ENCODE results near the gene PLXNB2.

Gene PLXNB2

DNA sequence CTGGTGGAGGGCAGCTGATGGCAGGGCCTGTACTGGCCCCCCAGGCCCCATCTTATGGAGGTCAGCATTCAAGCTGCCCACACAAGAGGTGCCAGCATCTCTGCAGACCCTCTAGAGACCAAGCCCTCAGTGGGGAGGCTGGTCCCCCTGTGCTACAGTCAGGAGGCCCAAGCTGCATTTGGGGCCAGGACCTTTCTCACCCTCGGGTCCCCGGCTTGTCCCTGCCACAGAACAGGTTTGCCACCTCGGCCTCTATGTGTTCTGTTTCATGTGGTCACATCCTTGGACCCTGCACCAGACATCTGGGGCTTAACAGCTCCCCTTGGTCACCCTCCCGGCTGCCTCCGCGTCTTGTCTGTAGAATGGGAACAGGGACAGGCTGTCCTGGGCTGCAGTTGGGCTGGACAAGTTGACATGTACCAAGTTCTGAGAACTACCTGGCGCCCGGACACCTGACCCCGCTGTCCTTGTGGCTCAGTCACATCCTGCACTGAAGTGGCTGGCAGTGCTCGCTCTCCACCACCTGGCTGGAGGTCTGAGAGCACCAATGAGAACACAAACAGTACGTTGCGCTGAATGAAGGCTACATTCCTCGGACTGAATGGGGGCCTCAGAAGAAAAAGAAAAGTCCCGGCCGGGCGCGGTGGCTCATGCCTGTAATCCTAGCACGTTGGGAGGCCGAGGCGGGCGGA, 2.7 kb upstream of the PLXNB2 start:
- H3K9me3 Mint-ChIP-seq: no peaks in the 10 kb centered on the region
- no peaks in the 10 kb centered on the region for H3K36me3 Mint-ChIP-seq
- ATAC-seq (replicated peaks) (no peak), DNase-seq (no peak)
- H3K4me3 Mint-ChIP-seq: no peak overlapping the region
- H3K27ac Mint-ChIP-seq: no peak overlapping the region
- H3K27me3 Mint-ChIP-seq: peaks cover 0 to 13% of the 10 kb centered on the region in 2 donors
- H3K4me1 Mint-ChIP-seq: peaks cover 37 to 48% of the 10 kb centered on the region in 2 donors

DNA sequence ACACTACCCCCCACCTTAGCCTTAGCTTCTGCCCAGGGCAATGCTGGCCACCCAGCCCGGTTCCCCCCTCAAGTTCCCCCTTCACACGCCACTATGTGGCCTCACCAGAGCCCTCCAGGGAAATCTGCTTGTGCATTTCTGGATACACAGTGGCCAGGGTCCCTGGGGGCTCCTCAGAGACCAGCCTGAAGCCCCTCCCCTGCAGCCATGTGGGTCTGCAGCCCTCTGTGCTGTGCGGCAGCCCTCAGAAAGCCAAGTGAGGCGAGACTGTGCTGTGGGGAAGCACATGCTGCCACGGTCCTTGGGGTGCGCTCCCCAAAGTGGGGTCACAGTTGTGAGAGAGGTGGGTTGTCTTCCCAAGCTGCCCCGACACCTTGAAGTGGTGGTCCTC, 2.1 kb upstream of the PLXNB2 start:
- Mint-ChIP-seq H3K4me3 (no peak overlapping the region), H3K27ac (no peak overlapping the region), H3K36me3 (no peaks in the 10 kb centered on the region), H3K9me3 (no peaks in the 10 kb centered on the region), H3K4me1 (peaks cover 38 to 48% of the 10 kb centered on the region in 2 donors), H3K27me3 (peaks cover 0 to 13% of the 10 kb centered on the region in 2 donors)
- no peak for DNase-seq
- ATAC-seq (replicated peaks): no peak

DNA sequence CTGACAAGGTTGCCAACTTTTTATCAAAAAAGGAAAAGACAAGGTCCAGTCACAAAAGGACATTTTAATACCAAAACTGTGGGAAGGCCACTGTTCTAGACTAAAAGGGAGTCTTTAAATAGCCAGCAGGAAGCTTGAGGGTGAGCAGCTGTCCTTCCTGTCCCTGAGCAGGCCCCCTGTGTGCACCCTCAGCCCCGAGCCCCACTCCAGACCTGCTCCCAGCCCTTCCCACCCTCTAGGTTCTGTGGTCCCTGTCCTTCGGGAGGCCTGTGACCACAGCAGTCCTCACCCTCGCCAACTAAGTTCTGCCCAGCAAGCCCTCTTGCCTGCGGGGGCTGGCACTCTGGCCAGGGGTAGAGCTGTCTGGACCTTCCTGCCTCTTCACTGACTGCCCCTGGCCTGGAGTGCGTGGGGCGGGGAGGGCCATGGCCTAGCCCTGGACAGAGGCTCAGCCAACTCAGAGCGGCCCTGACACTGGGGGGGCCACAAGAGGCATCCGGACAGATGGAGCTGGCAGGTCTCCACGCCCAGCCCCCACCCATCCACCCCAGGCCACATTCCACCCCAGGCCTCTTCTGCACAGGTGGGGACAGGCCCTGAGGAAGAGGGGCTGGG, 1.6 kb upstream of the PLXNB2 start:
- H3K4me1 Mint-ChIP-seq: peaks cover 37 to 48% of the 10 kb centered on the region in 2 donors
- no peaks in the 10 kb centered on the region for H3K9me3 Mint-ChIP-seq
- peak overlapping the region; percentile 15 for H3K27ac Mint-ChIP-seq
- ATAC-seq (replicated peaks): no peak
- no peaks in the 10 kb centered on the region for H3K36me3 Mint-ChIP-seq
- H3K27me3 Mint-ChIP-seq: peaks cover 0 to 15% of the 10 kb centered on the region in 2 donors
- H3K4me3 Mint-ChIP-seq: peak overlapping the region; percentile 10 to 25
- no peak for DNase-seq

GRCh38 chr22:50308597-50308935, 1.1 kb upstream of the PLXNB2 start:
- Mint-ChIP-seq H3K27me3 (peaks cover 0 to 17% of the 10 kb centered on the region in 2 donors), H3K9me3 (no peaks in the 10 kb centered on the region), H3K4me3 (peak overlapping the region; percentile 10 to 25), H3K4me1 (peaks cover 39 to 48% of the 10 kb centered on the region in 2 donors), H3K27ac (peak overlapping the region; percentile 15), H3K36me3 (no peaks in the 10 kb centered on the region)
- DNase-seq (no peak), ATAC-seq (replicated peaks) (no peak)

- DNase-seq: no peak
- Mint-ChIP-seq H3K9me3 (no peaks in the 10 kb centered on the region), H3K4me3 (peak overlapping the region; percentile 56 to 62), H3K27me3 (peaks cover 0 to 19% of the 10 kb centered on the region in 2 donors), H3K36me3 (no peaks in the 10 kb centered on the region), H3K27ac (peak overlapping the region; percentile 15), H3K4me1 (peaks cover 42 to 52% of the 10 kb centered on the region in 2 donors)
- no peak for ATAC-seq (replicated peaks)
Observed at GRCh38 chr22:50307890-50308596, 597 bp upstream of the PLXNB2 start.

- ATAC-seq (replicated peaks): peak; percentile 41 to 45
- H3K36me3 Mint-ChIP-seq: no peaks in the 10 kb centered on the region
- H3K4me1 Mint-ChIP-seq: peaks cover 54 to 66% of the 10 kb centered on the region in 2 donors
- no peak for DNase-seq
- peak overlapping the region; percentile 77 for H3K27ac Mint-ChIP-seq
- H3K9me3 Mint-ChIP-seq: no peaks in the 10 kb centered on the region
- peak overlapping the region; percentile 64 to 82 for H3K4me3 Mint-ChIP-seq
- H3K27me3 Mint-ChIP-seq: peaks cover 0 to 35% of the 10 kb centered on the region in 2 donors
Observed at GRCh38 chr22:50305923-50306566, 1.4 kb downstream of the PLXNB2 start.

- Mint-ChIP-seq H3K4me1 (peaks cover 58 to 72% of the 10 kb centered on the region in 2 donors), H3K9me3 (no peaks in the 10 kb centered on the region), H3K4me3 (peak overlapping the region; percentile 56 to 64), H3K27me3 (peaks cover 0 to 40% of the 10 kb centered on the region in 2 donors), H3K27ac (peak overlapping the region; percentile 65), H3K36me3 (no peaks in the 10 kb centered on the region)
- DNase-seq: no peak
- peak in 1 of 2 donors; percentile 3 for ATAC-seq (replicated peaks)
Observed at GRCh38 chr22:50305393-50305922, 2.0 kb downstream of the PLXNB2 start.

- H3K36me3 Mint-ChIP-seq: no peaks in the 10 kb centered on the region
- peak overlapping the region; percentile 39 to 68 for H3K4me3 Mint-ChIP-seq
- DNase-seq (no peak), ATAC-seq (replicated peaks) (peak; percentile 1 to 10)
- peak overlapping the region; percentile 65 for H3K27ac Mint-ChIP-seq
- peaks cover 0 to 40% of the 10 kb centered on the region in 2 donors for H3K27me3 Mint-ChIP-seq
- no peaks in the 10 kb centered on the region for H3K9me3 Mint-ChIP-seq
- H3K4me1 Mint-ChIP-seq: peaks cover 58 to 72% of the 10 kb centered on the region in 2 donors
Observed at GRCh38 chr22:50304528-50305392, 2.7 kb downstream of the PLXNB2 start.

DNA sequence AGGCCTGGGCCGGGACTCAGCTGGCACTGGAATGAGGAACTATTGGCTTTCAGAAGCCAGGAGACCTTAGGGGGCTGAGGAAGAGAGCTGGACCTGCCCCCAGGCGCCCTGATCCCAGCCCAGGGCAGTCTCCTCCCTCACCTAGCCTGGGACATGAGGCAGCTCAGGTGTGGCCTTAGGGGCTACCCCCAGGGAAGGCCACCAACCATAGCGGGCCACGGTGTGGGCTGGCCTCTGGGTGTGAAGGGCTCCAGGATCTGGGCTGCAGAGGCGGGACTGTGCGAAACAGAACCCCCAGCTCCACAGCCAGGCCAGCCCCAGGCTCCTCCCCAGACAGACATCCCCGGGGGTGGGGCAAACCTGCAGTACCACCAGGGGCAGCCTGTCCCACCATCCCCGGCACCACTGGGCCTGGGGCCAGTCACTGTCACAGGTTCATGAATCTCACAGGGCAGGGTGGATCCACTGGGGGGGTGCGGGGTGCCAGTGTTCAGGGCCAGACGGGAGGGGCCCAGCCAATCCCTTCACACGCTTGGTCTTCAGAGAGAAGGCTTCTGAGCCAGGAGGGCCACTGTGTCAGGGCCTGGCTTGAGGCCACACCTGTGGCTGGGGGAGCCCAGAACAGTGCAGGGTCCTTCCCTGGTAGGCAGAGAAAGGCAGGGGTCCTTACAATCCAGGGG, 3.5 kb downstream of the PLXNB2 start:
- peak; percentile 26 to 38 for ATAC-seq (replicated peaks)
- Mint-ChIP-seq H3K36me3 (no peaks in the 10 kb centered on the region), H3K4me3 (peak overlapping the region; percentile 15 to 68), H3K27me3 (peaks cover 0 to 45% of the 10 kb centered on the region in 2 donors), H3K4me1 (peaks cover 52 to 71% of the 10 kb centered on the region in 2 donors), H3K27ac (peak overlapping the region; percentile 47), H3K9me3 (no peaks in the 10 kb centered on the region)
- no peak for DNase-seq

GRCh38 chr22:50303515-50303847, 4.0 kb downstream of the PLXNB2 start:
- H3K4me3 Mint-ChIP-seq: no peak overlapping the region
- H3K4me1 Mint-ChIP-seq: peaks cover 48 to 71% of the 10 kb centered on the region in 2 donors
- ATAC-seq (replicated peaks) (no peak), DNase-seq (no peak)
- H3K27me3 Mint-ChIP-seq: peaks cover 0 to 45% of the 10 kb centered on the region in 2 donors
- H3K36me3 Mint-ChIP-seq: no peaks in the 10 kb centered on the region
- no peak overlapping the region for H3K27ac Mint-ChIP-seq
- no peaks in the 10 kb centered on the region for H3K9me3 Mint-ChIP-seq

DNA sequence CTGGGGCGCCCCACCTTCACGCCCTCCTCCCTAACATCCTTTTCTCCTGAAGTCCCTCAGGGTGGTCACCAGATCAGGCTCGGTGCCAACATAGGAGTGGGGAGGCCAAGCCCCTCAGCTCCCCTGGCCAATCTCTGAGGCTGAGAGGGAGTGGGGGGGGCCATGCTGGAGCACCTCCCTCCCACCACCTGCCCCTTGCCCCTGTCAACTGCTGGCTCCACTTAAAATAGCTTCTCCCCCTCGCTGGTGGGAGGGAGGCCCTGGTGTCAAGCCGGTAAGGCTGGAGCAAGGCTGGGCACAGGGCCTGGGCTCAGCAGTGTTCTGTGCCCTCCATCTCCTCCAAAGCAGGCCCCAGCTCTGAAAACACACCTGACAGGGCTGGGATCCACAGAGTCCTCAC, 4.9 kb downstream of the PLXNB2 start:
- H3K4me3 Mint-ChIP-seq: no peak overlapping the region
- ATAC-seq (replicated peaks): no peak
- no peak for DNase-seq
- peaks cover 7 to 54% of the 10 kb centered on the region in 2 donors for H3K27me3 Mint-ChIP-seq
- no peaks in the 10 kb centered on the region for H3K9me3 Mint-ChIP-seq
- H3K4me1 Mint-ChIP-seq: peaks cover 48 to 78% of the 10 kb centered on the region in 2 donors
- H3K27ac Mint-ChIP-seq: no peak overlapping the region
- H3K36me3 Mint-ChIP-seq: no peaks in the 10 kb centered on the region

- ATAC-seq (replicated peaks) (peak in 1 of 2 donors; percentile 3), DNase-seq (no peak)
- H3K27me3 Mint-ChIP-seq: peaks cover 11 to 59% of the 10 kb centered on the region in 2 donors
- H3K4me3 Mint-ChIP-seq: peak overlapping the region in 1 of 2 donors; percentile 37
- peak overlapping the region; percentile 57 for H3K27ac Mint-ChIP-seq
- no peaks in the 10 kb centered on the region for H3K9me3 Mint-ChIP-seq
- no peaks in the 10 kb centered on the region for H3K36me3 Mint-ChIP-seq
- H3K4me1 Mint-ChIP-seq: peaks cover 51 to 81% of the 10 kb centered on the region in 2 donors
Observed at GRCh38 chr22:50302041-50302541, 5.4 kb downstream of the PLXNB2 start.

DNA sequence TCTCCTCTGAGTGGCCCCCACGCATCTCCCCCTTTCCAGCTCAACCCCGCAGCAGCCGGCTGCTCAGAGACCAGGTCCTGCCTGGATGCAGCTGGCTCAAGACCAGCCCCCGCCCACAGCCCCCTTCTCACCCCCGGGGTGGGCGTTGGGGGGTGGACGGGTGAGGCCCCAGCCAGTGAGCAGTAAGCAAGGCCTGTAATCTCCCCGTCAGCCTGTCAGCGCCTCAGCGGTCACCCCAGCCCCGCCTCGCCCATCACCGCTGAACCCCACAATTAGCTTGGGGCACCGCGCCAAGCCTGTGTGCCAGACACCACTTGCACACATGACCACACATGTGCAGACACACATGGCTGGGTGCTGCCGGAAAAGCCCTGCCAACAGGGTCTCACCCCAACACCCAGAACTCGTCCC, 5.9 kb downstream of the PLXNB2 start:
- no peaks in the 10 kb centered on the region for H3K36me3 Mint-ChIP-seq
- no peaks in the 10 kb centered on the region for H3K9me3 Mint-ChIP-seq
- H3K27me3 Mint-ChIP-seq: peaks cover 11 to 60% of the 10 kb centered on the region in 2 donors
- peak overlapping the region; percentile 37 to 44 for H3K4me3 Mint-ChIP-seq
- ATAC-seq (replicated peaks): no peak
- peak overlapping the region; percentile 57 for H3K27ac Mint-ChIP-seq
- peaks cover 51 to 81% of the 10 kb centered on the region in 2 donors for H3K4me1 Mint-ChIP-seq
- DNase-seq: no peak

Data from stimulated activated naive B cell treated with anti-CD40 and anti-IgM and Interleukin-4, amounts not matched to agents 10 μg/mL and 1 μg/mL and 100 μg/mL, for 72 hours (primary cell).